Chondrocyte (in vitro differentiated cells): ENCODE results near the gene AFDN. TPM values are rescaled to one million over a fixed set of nuclear protein-coding genes. Genes with fewer than 3 reads are reported as not detected.

Source experiments
- DNase-seq: peaks from one replicate; pipeline ENCODE4 v3.0.0; 2021; ENCODE audit warnings: mixed read lengths, low spot score
- H3K27ac Mint-ChIP-seq: one replicate; pipeline ENCODE4 v1.8.0; 2021; ENCODE audit warnings: mild to moderate bottlenecking, moderate library complexity, mixed read lengths; ENCODE audit not compliant: unreplicated experiment
- H3K27me3 Mint-ChIP-seq: 2 replicates; pipeline ENCODE4 v1.8.0; 2021; ENCODE audit warnings: low read depth, mixed read lengths
- H3K36me3 Mint-ChIP-seq: 2 replicates; pipeline ENCODE4 v1.8.0; 2021; ENCODE audit warnings: low read depth, mixed read lengths
- H3K4me1 Mint-ChIP-seq: 2 replicates; pipeline ENCODE4 v1.8.0; 2021; ENCODE audit warnings: low read depth, mild to moderate bottlenecking, mixed read lengths
- H3K4me3 Mint-ChIP-seq: one replicate; pipeline ENCODE4 v1.8.0; 2021; ENCODE audit warnings: mild to moderate bottlenecking, moderate library complexity, mixed read lengths; ENCODE audit not compliant: unreplicated experiment
- H3K9me3 Mint-ChIP-seq: 2 replicates; pipeline ENCODE4 v1.8.0; 2021; ENCODE audit warnings: low read depth, mixed read lengths
- CTCF ChIP-seq: fragments of 200-600 bp; sonication (generic); IDR thresholded peaks from 2 replicates; pipeline ENCODE4 v1.5.0; 2021; ENCODE audit warnings: antibody characterized with exemption, mild to moderate bottlenecking, moderate library complexity
- total RNA-seq: library from RNA; stranded (reverse); gene quantifications from 3 replicates; pipeline ENCODE4 v1.2.1, GENCODE V29; 2021

Gene AFDN
- total RNA-seq, 1 donor from 2014 or later = 45.8 TPM

GRCh38 chr6:167820681-167821080 is 6.0 kb upstream of the AFDN start:
- Mint-ChIP-seq H3K4me1 (peaks cover 18% of the 10 kb centered on the region), H3K27ac (no peak overlapping the region), H3K27me3 (peaks cover 3% of the 10 kb centered on the region), H3K4me3 (no peak overlapping the region), H3K36me3 (peaks cover 2% of the 10 kb centered on the region), H3K9me3 (no peaks in the 10 kb centered on the region)
- no peak for DNase-seq
- no peak for TF ChIP-seq CTCF

- Mint-ChIP-seq H3K36me3 (no peaks in the 10 kb centered on the region), H3K9me3 (no peaks in the 10 kb centered on the region), H3K27me3 (peaks cover 2% of the 10 kb centered on the region), H3K4me3 (peak overlapping the region; percentile 31), H3K4me1 (peaks cover 33% of the 10 kb centered on the region), H3K27ac (no peak overlapping the region)
- TF ChIP-seq CTCF = no peak
- DNase-seq = no peak
These were observed 1.9 kb upstream of the AFDN start for GRCh38 chr6:167824591-167825331.

- H3K27ac Mint-ChIP-seq = peak overlapping the region; percentile 5
- no peak for DNase-seq
- peaks cover 36% of the 10 kb centered on the region for H3K4me1 Mint-ChIP-seq
- no peaks in the 10 kb centered on the region for H3K27me3 Mint-ChIP-seq
- H3K4me3 Mint-ChIP-seq = peak overlapping the region; percentile 86
- TF ChIP-seq CTCF = no peak
- no peaks in the 10 kb centered on the region for H3K9me3 Mint-ChIP-seq
- no peaks in the 10 kb centered on the region for H3K36me3 Mint-ChIP-seq
These were observed 1.1 kb upstream of the AFDN start for GRCh38 chr6:167825332-167826229.

- Mint-ChIP-seq H3K36me3 (no peaks in the 10 kb centered on the region), H3K9me3 (no peaks in the 10 kb centered on the region), H3K27me3 (no peaks in the 10 kb centered on the region), H3K27ac (peak overlapping the region; percentile 22), H3K4me1 (peaks cover 42% of the 10 kb centered on the region), H3K4me3 (peak overlapping the region; percentile 86)
- peak; percentile 74 for TF ChIP-seq CTCF
- peak; percentile 94 for DNase-seq
These were observed 348 bp upstream of the AFDN start for GRCh38 chr6:167826230-167826895.
